K562 (cell line): ENCODE results near the gene ORMDL3. TPM values are rescaled to one million over a fixed set of nuclear protein-coding genes. Genes with fewer than 3 reads are reported as not detected.

Source experiments
- KHSRP ChIP-seq: fragments of 450-650 bp; IDR thresholded peaks from 2 replicates; pipeline ENCODE4 v1.6.1; 2017
- POU5F1 ChIP-seq: fragments of 150-350 bp; IDR thresholded peaks from 2 replicates; pipeline ENCODE4 v1.6.1; 2014; ENCODE audit warnings: borderline replicate concordance, low read length, low read depth, mild to moderate bottlenecking; ENCODE audit not compliant: partially characterized antibody
- RAD21 ChIP-seq, 2 experiments: fragments of 250-450 bp in 1 of 2; fragments of 450-650 bp in 1 of 2; sonication (Bioruptor Pico) in 1 of 2; formaldehyde crosslinking in 1 of 2; IDR thresholded peaks in 1 of 2; conservative IDR thresholded peaks in 1 of 2; 2 replicates each; pipeline versions ENCODE4 v1.4.0 to v1.8.0; 2020 to 2022; ENCODE audit warnings: mild to moderate bottlenecking in 2 of 2, moderate library complexity in 1 of 2
- REST ChIP-seq, 2 experiments: fragments of 450-650 bp; formaldehyde crosslinking in 1 of 2; IDR thresholded peaks; 2 replicates each; pipeline versions ENCODE4 v1.4.0 to v1.6.1; 2014 to 2020; ENCODE audit warnings: mild to moderate bottlenecking in 2 of 2, borderline replicate concordance in 1 of 2, low read depth in 1 of 2
- SRF ChIP-seq, 2 experiments: fragments of 250-450, 450-650 bp in 1 of 2; sonication (Bioruptor Pico) in 1 of 2; sonication (generic) in 1 of 2; formaldehyde crosslinking; IDR thresholded peaks; 2 replicates each; pipeline versions ENCODE4 v1.5.0 to v1.5.1; 2020 to 2022; ENCODE audit warnings: mild to moderate bottlenecking in 1 of 2, missing genetic modification reagents in 1 of 2
- SRSF3 ChIP-seq: fragments of 200-400 bp; formaldehyde crosslinking; IDR thresholded peaks from 2 replicates; pipeline ENCODE4 v1.6.1; 2016; ENCODE audit warnings: mild to moderate bottlenecking, low read length, moderate library complexity; ENCODE audit not compliant: insufficient read depth
- ZNF583 ChIP-seq: fragments of 250-450 bp; sonication (Bioruptor Pico); IDR thresholded peaks from 2 replicates; pipeline ENCODE4 v1.4.0; 2020
- ZNF668 ChIP-seq: fragments of 250-450 bp; sonication (Bioruptor Pico); IDR thresholded peaks from 2 replicates; pipeline ENCODE4 v1.8.0; 2022; ENCODE audit warnings: mild to moderate bottlenecking, inconsistent platforms
- polyA plus RNA-seq, 8 experiments: library from polyadenylated mRNA; depleted of rRNA in 4 of 8; stranded (reverse) in 5 of 8; unstranded in 3 of 8; fragments of >200 nt; fragmentation: Nextera tagmentation in 2 of 8; fragmentation: Illumina TruSeq in 1 of 8; extraction: Ambion mirVana in 2 of 8; extraction: Trizol in 1 of 8; gene quantifications; 2 replicates each; pipeline versions ENCODE4 v1.2.1 to v1.2.3, GENCODE V29; 2011 to 2014; ENCODE audit warnings: inconsistent platforms in 1 of 8, missing spikeins in 1 of 8
- total RNA-seq, 7 experiments: library from RNA; depleted of rRNA in 6 of 7; stranded (reverse); fragments of >200 nt in 6 of 7; fragmentation: Illumina TruSeq in 2 of 7; extraction: Trizol in 2 of 7; gene quantifications; 2 replicates each; pipeline versions ENCODE4 v1.2.1 to v1.2.3, GENCODE V29; 2011 to 2021; ENCODE audit warnings: low replicate concordance in 1 of 7
- TF ChIP-seq, protein P1 (sequence below): fragments of 250-450 bp; sonication (Bioruptor Pico); IDR thresholded peaks from 2 replicates; pipeline ENCODE4 v1.4.0; 2020; ENCODE audit warnings: mild to moderate bottlenecking, moderate library complexity, borderline replicate concordance

The ORMDL3 gene
- total and polyA plus RNA-seq, 9 of the 15 experiments (the other 6 are each of a cell fraction or from before 2014, with no cell fraction given), result 2.7 to 57.4 (median 27.1) TPM

DNA sequence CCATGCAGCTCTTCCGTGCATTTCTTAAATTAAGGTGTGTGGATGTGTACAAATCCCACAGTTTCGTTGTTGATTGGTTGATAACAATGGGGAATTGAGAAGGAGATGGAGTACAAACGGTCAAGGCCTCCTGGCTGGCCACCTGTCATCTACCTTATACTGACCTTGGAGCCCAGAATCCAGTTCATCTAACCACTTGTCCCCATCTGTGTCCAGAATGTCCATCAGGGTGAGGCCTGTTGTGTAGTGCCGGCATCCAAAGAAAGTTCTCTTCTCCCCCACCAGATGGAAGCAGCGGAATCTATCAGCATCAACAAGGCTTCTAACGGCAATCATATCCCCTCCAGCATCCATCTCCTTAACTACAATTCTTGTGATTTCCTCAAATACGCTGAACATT lies 10.5 kb downstream of the ORMDL3 start (continued):
- TF ChIP-seq POU5F1, result no peak
- TF ChIP-seq, protein P1, sequence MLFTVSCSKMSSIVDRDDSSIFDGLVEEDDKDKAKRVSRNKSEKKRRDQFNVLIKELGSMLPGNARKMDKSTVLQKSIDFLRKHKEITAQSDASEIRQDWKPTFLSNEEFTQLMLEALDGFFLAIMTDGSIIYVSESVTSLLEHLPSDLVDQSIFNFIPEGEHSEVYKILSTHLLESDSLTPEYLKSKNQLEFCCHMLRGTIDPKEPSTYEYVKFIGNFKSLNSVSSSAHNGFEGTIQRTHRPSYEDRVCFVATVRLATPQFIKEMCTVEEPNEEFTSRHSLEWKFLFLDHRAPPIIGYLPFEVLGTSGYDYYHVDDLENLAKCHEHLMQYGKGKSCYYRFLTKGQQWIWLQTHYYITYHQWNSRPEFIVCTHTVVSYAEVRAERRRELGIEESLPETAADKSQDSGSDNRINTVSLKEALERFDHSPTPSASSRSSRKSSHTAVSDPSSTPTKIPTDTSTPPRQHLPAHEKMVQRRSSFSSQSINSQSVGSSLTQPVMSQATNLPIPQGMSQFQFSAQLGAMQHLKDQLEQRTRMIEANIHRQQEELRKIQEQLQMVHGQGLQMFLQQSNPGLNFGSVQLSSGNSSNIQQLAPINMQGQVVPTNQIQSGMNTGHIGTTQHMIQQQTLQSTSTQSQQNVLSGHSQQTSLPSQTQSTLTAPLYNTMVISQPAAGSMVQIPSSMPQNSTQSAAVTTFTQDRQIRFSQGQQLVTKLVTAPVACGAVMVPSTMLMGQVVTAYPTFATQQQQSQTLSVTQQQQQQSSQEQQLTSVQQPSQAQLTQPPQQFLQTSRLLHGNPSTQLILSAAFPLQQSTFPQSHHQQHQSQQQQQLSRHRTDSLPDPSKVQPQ (CRISPR knock-in tag), result no peak
- TF ChIP-seq ZNF583, result no peak
- TF ChIP-seq RAD21 (CRISPR knock-in tag; conservative IDR thresholded peaks at IDR 0.05 in 1 of 2, IDR thresholded peaks at IDR 0.05 in 1 of 2), result peak in 1 of 2 experiments; percentile 48; a peak in 2 of 4 replicates
- peak; percentile 29; the same call in 1 of the 2 replicates for TF ChIP-seq REST (IDR thresholded peaks at IDR 0.05; ENCODE audit: borderline replicate concordance)
- no peak for TF ChIP-seq REST (CRISPR knock-in tag; IDR thresholded peaks at IDR 0.05; ENCODE audit: low read depth)
- TF ChIP-seq KHSRP, result no peak
- TF ChIP-seq SRF (CRISPR knock-in tag; IDR thresholded peaks at IDR 0.05), result no peak
- no peak for TF ChIP-seq SRSF3
- no peak for TF ChIP-seq ZNF668 (CRISPR knock-in tag)
